PFSK-1 (cell line): ENCODE measurements around the gene DNAH14.

Experiments
- FOXP2 ChIP-seq: optimal IDR thresholded peaks from 2 replicates; pipeline ENCODE3; 2011; ENCODE audit warnings: borderline replicate concordance, control low read depth, inconsistent platforms; ENCODE audit not compliant: insufficient read depth; ENCODE audit errors: extremely low read length, extremely low read depth
- POLR2AphosphoS5 ChIP-seq: IDR thresholded peaks from 2 replicates; pipeline ENCODE4 v1.6.1; 2012; ENCODE audit warnings: low read depth, mild to moderate bottlenecking, control low read depth, low read length, moderate library complexity
- REST ChIP-seq, 2 experiments: IDR thresholded peaks; 2 replicates each; pipeline versions ENCODE4 v1.6.1 to v1.8.0; 2011 to 2012; ENCODE audit warnings: low read depth in 2 of 2, low read length in 2 of 2, control low read depth in 1 of 2, inconsistent platforms in 1 of 2, mild to moderate bottlenecking in 1 of 2, moderate library complexity in 1 of 2; ENCODE audit not compliant: insufficient read depth in 1 of 2
- SIN3A ChIP-seq: IDR thresholded peaks from 2 replicates; pipeline ENCODE4 v1.6.1; 2012; ENCODE audit warnings: mild to moderate bottlenecking, low read length, moderate library complexity, borderline replicate concordance; ENCODE audit not compliant: insufficient read depth
- TAF1 ChIP-seq: IDR thresholded peaks from 2 replicates; pipeline ENCODE4 v1.6.1; 2012; ENCODE audit warnings: low read length, control low read depth, borderline replicate concordance; ENCODE audit not compliant: insufficient read depth

DNAH14 gene

GRCh38 chr1:225355863-225356262 is 426.4 kb downstream of the DNAH14 start:
- TF ChIP-seq FOXP2 (no peak), SIN3A (no peak), TAF1 (no peak), REST (IDR thresholded peaks at IDR 0.05; ENCODE audit: insufficient read depth in 1 of 2, low read depth in 2 of 2, low read length in 2 of 2) (no peak), POLR2AphosphoS5 (no peak)

GRCh38 chr1:225360119-225360518 is 430.6 kb downstream of the DNAH14 start:
- TF ChIP-seq TAF1 (no peak), POLR2AphosphoS5 (no peak), REST (IDR thresholded peaks at IDR 0.05; ENCODE audit: insufficient read depth in 1 of 2, low read depth in 2 of 2, low read length in 2 of 2) (no peak), FOXP2 (no peak), SIN3A (no peak)

- no peak for TF ChIP-seq REST (IDR thresholded peaks at IDR 0.05; ENCODE audit: insufficient read depth in 1 of 2, low read depth in 2 of 2, low read length in 2 of 2)
- no peak for TF ChIP-seq POLR2AphosphoS5
These were observed 431.7 kb downstream of the DNAH14 start for GRCh38 chr1:225361176-225361575.

DNA sequence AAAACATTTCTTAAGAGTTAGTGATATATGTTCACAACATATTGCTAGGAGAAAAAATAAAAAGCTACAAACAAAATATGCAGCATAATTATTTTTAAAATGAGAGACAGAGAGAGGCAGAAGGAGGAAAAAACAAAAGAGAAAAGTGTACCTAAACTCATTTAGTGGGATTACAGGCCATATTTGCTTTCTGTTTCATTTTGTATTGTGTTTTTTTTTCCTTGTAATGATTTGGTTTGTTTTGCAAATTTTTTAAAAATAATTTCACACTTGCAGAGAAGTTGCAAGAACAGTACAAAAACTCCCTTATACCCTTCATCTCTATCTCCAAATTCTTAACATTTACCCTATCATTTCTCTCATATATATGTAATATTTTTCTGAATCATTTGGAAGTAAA is 433.3 kb downstream of the DNAH14 start:
- TF ChIP-seq REST (IDR thresholded peaks at IDR 0.05; ENCODE audit: insufficient read depth in 1 of 2, low read depth in 2 of 2, low read length in 2 of 2) = no peak
- no peak for TF ChIP-seq TAF1
- TF ChIP-seq SIN3A = no peak
- TF ChIP-seq FOXP2 = no peak
- TF ChIP-seq POLR2AphosphoS5 = no peak

- TF ChIP-seq FOXP2 (no peak), SIN3A (no peak), POLR2AphosphoS5 (no peak)
These were observed 435.0 kb downstream of the DNAH14 start for GRCh38 chr1:225364439-225364838.
